T-helper 1 cell (primary cell): ENCODE results near the gene LRRFIP1.
A peak's percentile ranks its signal among the peaks of the same experiment; 100 is the strongest.

Source experiments
- DNase-seq, 5 donors: peaks; one replicate each; pipeline ENCODE4 v3.0.0-alpha.2; 2012 to 2020

LRRFIP1 gene

GRCh38 chr2:237689336-237690131 lies 62.1 kb downstream of the LRRFIP1 start:
- DNase-seq, result no peak

- no peak for DNase-seq
These were observed 63.9 kb downstream of the LRRFIP1 start for GRCh38 chr2:237691029-237691907.

DNA sequence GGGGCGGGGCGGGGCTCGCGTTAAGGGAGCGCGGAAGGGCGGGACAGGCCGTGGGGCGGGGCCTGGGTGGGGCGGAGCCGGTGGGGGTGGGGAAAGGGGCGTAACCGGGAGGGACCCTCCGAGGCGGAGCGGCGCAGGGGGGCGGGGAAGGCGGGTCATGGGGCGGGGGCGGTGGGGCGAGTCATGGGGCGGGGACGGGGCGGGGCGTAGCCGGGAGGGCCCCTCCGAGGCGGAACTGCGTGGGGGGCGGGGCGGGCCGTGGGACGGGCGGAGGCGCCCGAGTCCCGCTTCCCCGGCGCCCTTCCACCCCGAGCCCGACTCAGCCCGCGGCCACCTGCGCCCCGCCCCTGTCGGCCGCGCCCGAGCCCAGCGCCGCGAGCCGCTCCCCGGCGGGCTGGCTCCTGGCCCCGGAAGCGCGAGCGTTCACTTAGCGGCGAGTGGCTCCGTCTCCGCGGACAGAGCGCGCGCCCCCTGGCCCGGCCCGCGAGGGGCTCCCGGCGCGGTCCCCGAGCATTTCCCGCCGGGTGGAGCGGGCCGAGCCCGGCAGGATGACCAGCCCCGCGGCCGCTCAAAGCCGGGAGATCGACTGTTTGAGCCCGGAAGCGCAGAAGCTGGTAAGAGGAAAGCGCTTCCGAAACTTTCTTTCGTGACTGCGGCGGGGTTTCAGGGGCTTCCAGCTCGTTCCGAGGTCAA lies 64.7 kb downstream of the LRRFIP1 start:
- peak; percentile 93 to 98 (median 95) for DNase-seq

DNA sequence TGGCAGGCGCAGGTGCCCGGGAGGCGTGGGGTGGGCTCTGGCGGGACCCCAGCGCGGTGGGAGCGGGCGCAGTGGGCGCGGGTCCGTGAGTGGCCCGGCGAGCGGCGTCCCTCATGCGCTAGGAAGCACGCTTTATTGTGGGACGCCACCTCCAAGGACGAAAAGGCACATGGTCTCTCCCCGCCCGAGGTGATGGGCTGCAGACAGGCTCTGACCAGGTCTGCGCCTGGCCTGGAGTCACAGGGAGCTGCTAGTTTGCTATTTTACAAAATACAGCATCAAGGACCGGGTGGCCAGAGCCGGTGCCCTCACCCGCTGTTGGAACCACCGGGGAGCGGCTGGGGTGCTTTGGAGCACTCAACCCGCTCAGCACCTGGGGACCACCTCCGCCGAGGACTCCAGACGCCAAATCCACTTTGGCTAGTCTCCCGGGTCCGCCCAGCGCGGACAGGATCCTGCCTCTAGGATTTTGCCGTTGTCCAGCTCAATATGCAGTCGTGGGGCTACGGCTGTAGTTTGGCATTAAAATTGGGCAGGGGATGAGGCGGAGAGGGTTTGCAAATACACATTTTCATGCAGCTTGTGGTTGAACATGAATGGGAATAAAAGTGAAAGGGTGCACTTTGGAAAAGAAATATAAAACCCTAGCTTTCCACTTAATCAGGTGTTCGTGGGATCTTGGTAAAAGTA lies 65.4 kb downstream of the LRRFIP1 start:
- DNase-seq, result no peak

GRCh38 chr2:237693291-237693994 lies 66.1 kb downstream of the LRRFIP1 start:
- peak in 1 of 5 donors; percentile 55 for DNase-seq

GRCh38 chr2:237694415-237695194 lies 67.2 kb downstream of the LRRFIP1 start:
- DNase-seq, result peak in 1 of 5 donors; percentile 57

- DNase-seq, result peak in 2 of 5 donors; percentile 41 to 79
These were observed 67.9 kb downstream of the LRRFIP1 start for GRCh38 chr2:237695201-237695780.

- peak in 1 of 5 donors; percentile 75 for DNase-seq
These were observed 69.1 kb downstream of the LRRFIP1 start for GRCh38 chr2:237696461-237696860.

DNA sequence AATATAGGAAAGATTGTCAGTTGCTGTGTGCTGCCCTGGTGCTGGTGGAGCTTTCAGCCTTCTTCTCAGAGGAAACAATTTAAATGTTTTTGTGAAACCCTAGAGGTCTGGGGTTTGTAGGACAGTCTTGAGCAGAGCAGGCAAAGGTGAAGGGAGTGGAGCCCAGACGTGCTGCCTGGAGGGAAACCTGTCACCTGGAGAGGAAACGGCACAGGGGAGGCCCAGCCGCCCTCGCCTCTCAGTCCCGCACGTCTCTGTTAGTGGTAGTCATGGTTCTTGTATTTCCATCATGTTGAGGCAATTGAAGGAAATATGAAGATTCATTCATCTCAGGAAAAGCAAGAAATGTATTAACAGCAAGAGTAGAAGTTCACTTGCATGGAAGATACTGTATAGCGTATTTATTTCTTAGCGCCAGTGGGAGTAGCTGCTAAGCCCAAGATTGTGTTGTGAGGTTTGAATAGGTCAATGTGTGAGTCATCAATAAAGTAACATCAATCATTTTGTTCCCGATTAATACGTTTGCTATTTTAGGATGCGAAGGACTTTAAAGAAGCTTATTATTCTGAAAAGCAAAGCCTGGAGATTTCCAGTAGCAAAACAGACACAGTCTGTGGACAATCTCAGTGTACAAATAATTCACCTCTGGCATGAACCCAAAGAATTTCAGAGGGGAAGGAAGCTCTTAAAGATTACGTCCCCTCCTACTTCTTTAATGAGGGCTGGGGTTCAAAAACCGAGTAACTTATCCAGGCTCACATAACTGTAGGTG lies 70.4 kb downstream of the LRRFIP1 start:
- DNase-seq, result peak in 2 of 5 donors; percentile 32 to 34

- DNase-seq, result no peak
These were observed 70.9 kb downstream of the LRRFIP1 start for GRCh38 chr2:237698358-237698694.

DNA sequence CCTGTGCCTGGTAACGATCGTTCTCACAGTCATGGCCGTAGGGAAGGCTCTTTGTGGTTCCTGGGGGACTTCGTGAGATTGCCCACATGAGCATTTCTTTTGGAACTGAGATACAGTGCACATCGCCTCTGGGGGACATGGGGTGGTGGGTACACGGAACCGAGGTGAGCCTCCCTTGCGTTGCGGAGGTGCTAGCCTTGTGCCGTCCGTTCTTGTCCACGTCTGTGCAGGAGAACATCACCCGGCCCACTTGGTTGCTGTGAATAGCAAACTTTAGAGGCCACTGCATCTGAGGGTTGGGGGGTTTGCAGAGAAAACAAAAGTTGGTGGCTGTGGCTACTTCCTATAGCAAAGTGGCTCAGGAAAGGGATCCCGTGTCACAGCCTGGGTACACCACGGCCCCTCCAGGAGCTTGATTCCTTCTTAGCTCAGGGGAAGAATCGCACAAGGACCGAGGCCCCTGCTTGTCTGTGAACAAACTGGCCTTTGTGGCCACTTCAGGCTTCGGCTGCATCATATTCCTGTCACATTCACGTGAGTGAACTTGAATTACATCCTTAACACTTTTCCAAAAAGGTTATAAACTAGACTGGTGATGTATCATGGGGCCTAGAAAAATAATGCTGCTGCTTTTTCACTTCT lies 72.6 kb downstream of the LRRFIP1 start:
- no peak for DNase-seq

DNA sequence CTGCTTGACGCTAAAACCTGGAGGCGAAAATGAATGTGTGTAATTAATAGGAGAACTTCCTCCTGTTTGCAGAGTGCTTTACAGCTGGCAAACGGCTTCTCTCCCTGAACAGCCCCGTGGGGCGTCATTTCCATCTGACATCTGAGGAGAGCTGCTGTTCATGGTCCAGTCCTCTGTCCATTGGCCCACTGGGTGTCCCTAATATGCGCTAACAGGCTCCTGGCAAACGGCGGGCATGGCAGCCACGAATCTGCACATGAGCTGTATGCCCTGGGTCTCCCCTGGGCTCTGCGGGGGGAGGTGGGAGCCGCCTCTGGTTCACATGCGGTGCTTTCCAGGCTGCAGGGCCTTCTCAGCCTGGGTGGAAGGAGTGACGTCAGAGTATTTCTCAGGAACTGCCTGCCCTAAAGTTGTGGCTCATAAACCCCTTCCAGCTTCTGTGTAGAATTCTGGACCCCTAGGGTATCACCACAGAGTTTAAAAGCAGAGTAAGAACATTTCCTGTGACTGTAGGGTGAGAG lies 73.2 kb downstream of the LRRFIP1 start:
- DNase-seq, result peak; percentile 53 to 75 (median 69)

DNA sequence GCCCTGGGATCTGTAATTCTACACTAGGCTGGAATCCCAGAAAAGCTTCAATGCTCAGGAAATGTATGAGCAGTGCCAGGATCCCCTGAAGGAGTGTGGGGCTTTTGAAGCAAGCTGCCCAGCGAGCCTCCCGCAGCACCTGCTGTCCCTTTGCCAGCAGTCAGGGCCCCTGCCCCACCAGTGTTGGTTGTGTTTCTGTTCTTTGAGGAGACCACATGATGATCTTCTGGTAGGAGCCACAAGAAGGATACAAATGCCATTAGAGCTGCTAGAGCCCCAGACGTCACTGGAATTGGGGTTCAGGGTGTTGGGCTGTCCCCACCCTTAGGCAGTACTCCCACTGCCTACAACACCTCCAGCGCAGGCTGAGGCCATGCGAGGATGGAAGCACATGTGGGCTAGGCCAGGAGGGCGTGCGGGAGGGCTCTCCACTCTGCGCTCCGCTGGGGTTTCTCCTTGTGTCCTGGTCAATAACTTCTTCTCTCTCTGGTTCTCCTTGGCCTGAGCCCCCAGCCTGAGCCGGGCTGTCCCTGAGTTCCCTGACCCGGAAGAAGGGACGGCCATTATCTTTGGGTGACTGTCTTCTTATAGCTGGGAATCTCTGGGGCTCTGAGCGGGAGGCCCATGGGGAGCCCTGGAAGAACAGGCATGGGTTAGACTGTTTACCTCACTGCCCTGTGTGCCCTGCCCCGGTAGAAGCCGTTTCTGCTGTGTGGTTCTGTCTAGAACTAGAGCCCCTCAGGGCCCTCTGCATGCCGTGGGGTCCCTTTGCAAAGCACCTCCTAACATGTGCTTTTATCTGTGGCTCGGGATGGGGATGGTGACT lies 73.9 kb downstream of the LRRFIP1 start:
- no peak for DNase-seq

DNA sequence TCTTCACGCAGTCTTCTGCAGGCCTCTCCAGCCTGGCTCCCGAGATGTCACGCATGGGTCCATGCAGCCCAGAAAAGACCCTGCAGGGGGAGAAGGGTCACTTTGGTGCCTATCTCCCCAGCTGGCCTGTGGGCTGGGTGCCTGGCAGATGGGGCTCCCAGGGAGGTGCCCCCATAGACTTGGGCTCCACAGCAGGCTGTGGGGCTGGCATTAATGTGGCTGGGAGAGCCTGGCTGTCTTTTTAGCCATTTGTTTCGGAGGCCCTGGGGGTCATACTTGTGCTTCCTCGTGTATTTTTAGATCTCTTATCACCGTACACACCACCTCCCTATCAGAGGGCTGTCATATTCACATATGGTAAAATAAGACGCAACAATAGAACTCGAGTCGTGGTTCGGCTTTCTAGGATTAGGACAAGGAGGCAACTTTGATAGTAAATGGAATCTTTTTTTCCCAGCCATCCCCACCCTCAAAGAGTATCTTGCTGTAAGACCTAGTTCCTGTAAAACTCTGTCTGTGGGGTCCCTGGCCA lies 74.5 kb downstream of the LRRFIP1 start:
- DNase-seq, result no peak

DNA sequence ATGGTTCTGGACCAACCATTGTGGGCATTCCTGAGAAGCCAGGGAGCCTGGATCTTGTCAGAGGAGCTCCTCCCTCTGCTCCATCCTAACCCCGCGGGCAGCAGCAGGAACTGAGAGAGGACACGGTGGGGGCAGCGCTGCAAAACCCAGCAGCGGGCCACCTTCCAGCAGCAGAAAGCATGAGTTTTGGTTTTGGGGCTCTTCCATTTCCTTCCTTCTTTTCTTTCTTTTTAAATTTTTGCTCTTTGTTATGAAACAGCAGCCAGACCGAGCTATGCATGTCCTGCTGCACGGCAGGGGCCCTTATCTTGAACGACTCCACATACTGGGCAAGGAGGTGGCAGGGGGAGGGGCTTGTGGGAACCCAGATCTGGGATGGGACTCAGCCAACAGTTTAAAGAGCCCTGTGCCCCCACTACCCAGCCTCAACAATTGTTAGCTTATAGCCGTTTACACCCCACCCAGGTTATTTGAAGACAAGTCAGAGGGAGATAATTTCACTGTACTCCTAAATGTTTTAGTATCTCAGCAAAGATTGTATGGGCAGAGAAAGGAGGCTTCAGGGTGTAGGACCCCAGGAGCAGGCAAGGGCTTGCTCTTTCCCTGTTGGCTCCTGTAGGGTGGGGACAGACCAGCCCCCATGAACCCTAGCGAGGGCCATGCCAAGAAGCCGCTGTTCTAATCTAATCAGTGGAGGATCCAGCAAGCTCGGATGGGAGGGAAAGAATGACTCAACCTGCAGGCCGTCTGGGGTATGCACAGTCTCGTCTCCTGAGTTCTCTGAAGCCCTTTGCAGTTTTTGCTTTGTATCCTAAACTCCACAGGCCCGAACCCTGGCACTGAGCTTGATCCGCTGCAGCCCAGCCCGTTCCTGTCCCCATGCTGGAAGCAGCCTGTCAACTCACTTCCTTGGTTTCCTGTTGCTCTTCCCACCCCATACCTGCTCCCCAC lies 75.3 kb downstream of the LRRFIP1 start:
- peak in 1 of 5 donors; percentile 54 for DNase-seq
